Measurements from ENCODE around the gene OR3A1. TPM values are rescaled to one million over a fixed set of nuclear protein-coding genes. Genes with fewer than 3 reads are reported as not detected.

The OR3A1 gene
- total and polyA plus RNA-seq, 2 of the 8 experiments (the other 6 are each of a cell fraction or from before 2014, with no cell fraction given), result not detected

- Histone ChIP-seq H3K4me3 (ENCODE audit: extremely low read depth in 1 of 4, insufficient read depth in 2 of 4, low read depth in 3 of 4, low read length in 4 of 4) (no peak overlapping the region), H3K23me2 (ENCODE audit: low read depth, low read length) (peaks cover 2% of the 10 kb centered on the region; the same call in 1 of the 2 replicates), H2BK120ac (replicated peaks; ENCODE audit: low read depth, low read length) (no peak overlapping the region), H2BK20ac (ENCODE audit: low read length) (no peak overlapping the region; the same call in 1 of the 2 replicates), H3K79me1 (ENCODE audit: low read depth, low read length) (no peaks in the 10 kb centered on the region), H3K4ac (replicated peaks; ENCODE audit: insufficient read length, low read depth, low read length) (no peak overlapping the region), H3K9ac (replicated peaks in 1 of 4; ENCODE audit: extremely low read depth in 1 of 4, low read depth in 3 of 4, low read length in 3 of 4) (no peak overlapping the region), H3K56ac (replicated peaks; ENCODE audit: insufficient read length, low read depth, low read length) (no peak overlapping the region), H3K18ac (ENCODE audit: extremely low read depth, low read length) (no peak overlapping the region), H4K91ac (replicated peaks; ENCODE audit: insufficient read length, low read length) (no peak overlapping the region), H3K27ac (ENCODE audit: low read depth, low read length) (no peak overlapping the region), H3K4me2 (ENCODE audit: insufficient read depth in 1 of 2, low read depth in 2 of 2, low read length in 2 of 2) (no peak overlapping the region), H4K5ac (ENCODE audit: insufficient read length, low read depth, low read length) (no peak overlapping the region), H3K79me2 (ENCODE audit: control insufficient read depth in 1 of 2, insufficient read depth in 2 of 2, low read length in 2 of 2) (no peaks in the 10 kb centered on the region), H2BK5ac (ENCODE audit: low read depth, low read length) (no peak overlapping the region), H3K4me1 (replicated peaks in 1 of 4; ENCODE audit: control insufficient read depth in 3 of 4, insufficient read depth in 4 of 4, low read length in 3 of 4) (no peaks in the 10 kb centered on the region), H2BK15ac (ENCODE audit: low read length) (no peak overlapping the region), H3K36me3 (ENCODE audit: control insufficient read depth in 2 of 4, insufficient read depth in 4 of 4, low read length in 3 of 4) (no peaks in the 10 kb centered on the region), H3K23ac (ENCODE audit: insufficient read length) (no peak overlapping the region), H2BK12ac (ENCODE audit: low read depth, low read length) (no peak overlapping the region), H4K8ac (ENCODE audit: extremely low read depth, insufficient read depth, low read length) (no peak overlapping the region), H3K9me3 (ENCODE audit: insufficient read depth in 2 of 2, low read depth in 1 of 2, low read length in 1 of 2) (peaks cover 4 to 32% of the 10 kb centered on the region in 2 experiments; a peak in 3 of 4 replicates), H2AK5ac (ENCODE audit: low read depth, low read length) (no peak overlapping the region), H2AFZ (ENCODE audit: low read length) (peak overlapping the region; percentile 43; the same call in 1 of the 2 replicates), H3K14ac (ENCODE audit: insufficient read length) (no peak overlapping the region), H3K27me3 (replicated peaks in 1 of 4; ENCODE audit: control insufficient read depth in 3 of 4, extremely low read depth in 1 of 4, insufficient read depth in 3 of 4, low read length in 3 of 4) (no peaks in the 10 kb centered on the region), H4K20me1 (replicated peaks in 1 of 2; ENCODE audit: control insufficient read depth in 1 of 2, insufficient read depth in 2 of 2, low read length in 2 of 2) (no peaks in the 10 kb centered on the region)
- FAIRE-seq (peak; percentile 28), DNase-seq (ENCODE audit: low read depth in 1 of 2, low spot score in 2 of 2) (no peak)
- ChIA-PET CTCF (ENCODE audit: partially characterized antibody) (interaction anchor here (0.6 kb wide), 1 partner anchor 216 kb away, joined by 3 read pairs; no protein-coding TSS in a partner anchor), POLR2A (ENCODE audit: partially characterized antibody) (no interaction called here)
- 85% methylated on average over 8 of the region's 8 CpGs; no CpG with 5 or more reads in 1 of the 2 experiments for WGBS, 2 experiments (ENCODE audit: extremely low coverage in 1 of 2, insufficient coverage in 1 of 2, insufficient read length in 1 of 2, insufficient replicate concordance in 2 of 2, low coverage in 1 of 2, low lambda C conversion rate in 2 of 2, missing lambda C conversion rate in 1 of 2)
- TF ChIP-seq HDAC6 (IDR thresholded peaks at IDR 0.05; ENCODE audit: low read depth, low read length), result no peak
Observed at GRCh38 chr17:3256575-3256974, 41.6 kb downstream of the OR3A1 start.

All from H1 (cell line).